ENCODE measurements around the gene BSX. TPM values are rescaled to one million over a fixed set of nuclear protein-coding genes. Genes with fewer than 3 reads are reported as not detected.

BSX gene
- total and polyA plus RNA-seq, 12 donors, result not detected

- no peak for TF ChIP-seq CTCF (IDR thresholded peaks at IDR 0.05)
- no peak for ATAC-seq
Observed at GRCh38 chr11:122938557-122938956, 43.1 kb downstream of the BSX start.

DNA sequence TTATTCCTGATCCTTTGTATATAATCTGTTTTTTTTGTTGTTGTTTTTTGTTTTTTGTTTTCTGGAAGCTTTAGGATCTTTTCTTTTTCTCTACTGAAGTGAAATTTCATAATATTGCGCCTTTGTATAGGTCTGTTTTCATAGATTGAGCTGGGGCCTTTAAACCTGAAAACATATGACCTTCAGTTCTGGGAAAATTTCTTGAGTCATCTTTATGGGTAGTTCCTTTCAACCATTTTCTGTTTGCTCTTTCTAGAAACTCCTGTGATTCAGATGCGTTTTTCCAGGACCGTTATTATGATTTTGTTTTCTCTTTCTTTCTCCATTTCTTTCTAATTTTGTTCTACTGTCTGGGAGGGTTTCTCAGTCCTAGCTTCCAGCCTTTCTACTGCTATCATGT is 43.7 kb downstream of the BSX start:
- Histone ChIP-seq H3K9me3 (no peaks in the 10 kb centered on the region), H3K27ac (no peak overlapping the region), H3K36me3 (no peaks in the 10 kb centered on the region), H3K4me1 (no peaks in the 10 kb centered on the region), H3K27me3 (no peaks in the 10 kb centered on the region), H3K4me3 (no peak overlapping the region)
- intact Hi-C loops (cut with DNase I), result no loop called here
- TF ChIP-seq CTCF (IDR thresholded peaks at IDR 0.05), result no peak
- 91 to 96% methylated on average over 3 of the region's 3 CpGs for WGBS, 2 donors
- DNase-seq, result no peak
- ATAC-seq, result no peak

More at GRCh38 chr11:122938557-122938956, 43.1 kb downstream of the BSX start:
- Histone ChIP-seq H3K4me3 (no peak overlapping the region), H3K4me1 (no peaks in the 10 kb centered on the region), H3K9me3 (no peaks in the 10 kb centered on the region), H3K27ac (no peak overlapping the region), H3K36me3 (no peaks in the 10 kb centered on the region), H3K27me3 (no peaks in the 10 kb centered on the region)
- DNase-seq, result no peak
- intact Hi-C loops (cut with DNase I), result no loop called here
- 85 to 97% methylated on average over 2 of the region's 2 CpGs for WGBS, 2 donors

DNA sequence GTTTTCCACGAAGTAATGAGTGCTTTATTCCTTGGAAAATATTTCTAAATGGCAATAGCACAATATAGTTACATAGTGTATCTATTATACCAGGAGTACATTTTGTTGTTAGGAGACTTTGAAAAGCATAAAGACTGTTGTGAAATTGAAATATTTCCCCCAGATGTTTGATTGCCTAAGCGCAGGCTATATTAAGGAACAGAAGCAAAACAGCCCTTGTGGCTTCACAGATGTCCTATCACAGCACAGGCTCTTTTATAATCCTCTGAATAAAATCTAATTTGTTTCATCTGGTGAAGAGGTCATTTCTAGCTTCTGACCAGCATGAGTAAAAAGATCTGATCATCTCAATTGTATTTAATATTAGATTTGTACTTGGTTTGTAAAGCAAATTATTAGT is 48.2 kb downstream of the BSX start:
- 60 to 73% methylated on average over 2 of the region's 2 CpGs for WGBS, 2 donors
- ATAC-seq (no peak), DNase-seq (no peak)
- intact Hi-C loops (cut with DNase I), result no loop called here
- TF ChIP-seq CTCF (IDR thresholded peaks at IDR 0.05), result no peak
- Histone ChIP-seq H3K9me3 (no peaks in the 10 kb centered on the region), H3K27me3 (no peaks in the 10 kb centered on the region), H3K4me1 (no peaks in the 10 kb centered on the region), H3K4me3 (no peak overlapping the region), H3K27ac (no peak overlapping the region), H3K36me3 (no peaks in the 10 kb centered on the region)

- no peaks in the 10 kb centered on the region for H3K9me3 ChIP-seq
- no peak overlapping the region for H3K27ac ChIP-seq
- H3K27me3 ChIP-seq, result no peaks in the 10 kb centered on the region
- no peak for ATAC-seq
- 84 to 85% methylated on average over 6 of the region's 6 CpGs for whole genome bisulfite sequencing, 2 donors
- no peaks in the 10 kb centered on the region for H3K4me1 ChIP-seq
- H3K4me3 ChIP-seq, result no peak overlapping the region
- no peaks in the 10 kb centered on the region for H3K36me3 ChIP-seq
- no peak for TF ChIP-seq CTCF (IDR thresholded peaks at IDR 0.05)
- intact Hi-C loops (cut with DNase I), result no loop called here
- no peak for DNase-seq
Observed at GRCh38 chr11:122931510-122931909, 50.1 kb downstream of the BSX start.

Other genes with a start within 250 kb of the BSX start
- gene CRTAM, start 143.3 kb downstream of the BSX start, total RNA-seq, result 1 to 10 TPM in 1 of 10 donors, under 1 TPM in 1, not detected in 8; 0.15 to 1.8 TPM
- gene CRTAM, start 143.3 kb downstream of the BSX start, polyA plus RNA-seq, result under 1 TPM in 1 of 2 donors, not detected in 1; 0.06 TPM
- 1 to 10 TPM in 9 of 10 donors, under 1 TPM in 1; 0.87 to 2.3 (median 1.8) TPM for gene JHY, start 99.1 kb downstream of the BSX start, total RNA-seq
- 1 to 10 TPM in 1 of 2 donors, under 1 TPM in 1; 0.41 to 1.1 TPM for gene JHY, start 99.1 kb downstream of the BSX start, polyA plus RNA-seq
- 1,000 to 10,000 TPM in 7 of 10 donors, 100 to 1,000 TPM in 3; 700 to 1,440 (median 1,139) TPM for gene HSPA8, start 80.3 kb upstream of the BSX start, total RNA-seq
- 100 to 1,000 TPM in 1 of 2 donors, 10 to 100 TPM in 1; 52.9 to 860 TPM for gene HSPA8, start 80.3 kb upstream of the BSX start, polyA plus RNA-seq
- gene CLMP, start 213.4 kb upstream of the BSX start, total RNA-seq, result 10 to 100 TPM in 2 of 10 donors, 1 to 10 TPM in 8; 1.9 to 16.9 (median 5.2) TPM
- 1 to 10 TPM; 4.1 to 8.8 TPM for gene CLMP, start 213.4 kb upstream of the BSX start, polyA plus RNA-seq